GM19438 (cell line): ENCODE measurements around the gene SRP14.
"Not testable (repeated sequence)": the region's sequence is repeated elsewhere in the genome, so short reads cannot be mapped to it uniquely, and the experiment has no call there.

ENCODE experiments used
- ATAC-seq: cut with Tn5 transposase; IDR thresholded peaks from one replicate; pipeline ENCODE4 v1.9.1; 2021; ENCODE audit warnings: low read depth; ENCODE audit not compliant: unreplicated experiment

Gene SRP14

GRCh38 chr15:39996228-39996627 lies 42.8 kb downstream of the SRP14 start:
- not testable (repeated sequence) for ATAC-seq

DNA sequence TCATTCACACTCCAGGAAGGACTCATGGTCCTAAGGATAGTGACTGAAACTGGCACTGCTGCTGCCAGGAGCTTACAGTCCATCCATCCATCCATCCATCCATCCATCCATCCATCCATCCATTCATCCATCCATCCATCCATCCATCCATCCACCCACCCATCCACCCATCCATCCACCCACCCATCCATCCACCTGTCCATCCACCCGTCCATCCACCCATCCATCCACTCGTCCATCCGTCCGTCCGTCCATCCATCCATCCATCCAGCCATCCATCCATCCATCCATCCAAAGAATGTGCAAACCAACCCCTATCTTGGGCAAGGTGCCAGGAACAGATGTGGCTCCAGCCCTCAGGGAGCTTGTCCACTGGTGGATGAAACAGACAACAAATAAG lies 46.0 kb downstream of the SRP14 start:
- ATAC-seq: not testable (repeated sequence)

- ATAC-seq: no peak
These were observed 48.3 kb downstream of the SRP14 start for GRCh38 chr15:39990706-39991105.

GRCh38 chr15:39987821-39988220 lies 51.2 kb downstream of the SRP14 start:
- no peak for ATAC-seq
